ENCODE measurements around the gene LRBA. TPM values are rescaled to one million over a fixed set of nuclear protein-coding genes. Genes with fewer than 3 reads are reported as not detected.

LRBA gene
- polyA plus RNA-seq, 1 donor = 25.7 TPM

- no peak for DNase-seq
Measured at GRCh38 chr4:150482581-150482980, 532.5 kb downstream of the LRBA start.

GRCh38 chr4:150479657-150480056 lies 535.4 kb downstream of the LRBA start:
- peak; percentile 56 for DNase-seq

- no peak for DNase-seq
Measured at GRCh38 chr4:150477869-150478268, 537.2 kb downstream of the LRBA start.

- no peak for DNase-seq
Measured at GRCh38 chr4:150476776-150477175, 538.3 kb downstream of the LRBA start.

- DNase-seq = no peak
Measured at GRCh38 chr4:150475763-150476162, 539.3 kb downstream of the LRBA start.

- DNase-seq = no peak
Measured at GRCh38 chr4:150464523-150464922, 550.6 kb downstream of the LRBA start.

- no peak for DNase-seq
Measured at GRCh38 chr4:150462743-150463142, 552.3 kb downstream of the LRBA start.

- DNase-seq = no peak
Measured at GRCh38 chr4:150461957-150462356, 553.1 kb downstream of the LRBA start.

GRCh38 chr4:150457802-150458201 lies 557.3 kb downstream of the LRBA start:
- DNase-seq = no peak

GRCh38 chr4:150451883-150452282 lies 563.2 kb downstream of the LRBA start:
- no peak for DNase-seq

- no peak for DNase-seq
Measured at GRCh38 chr4:150447356-150447755, 567.7 kb downstream of the LRBA start.

- no peak for DNase-seq
Measured at GRCh38 chr4:150439451-150439933, 575.6 kb downstream of the LRBA start.

- DNase-seq = no peak
Measured at GRCh38 chr4:150436598-150437370, 578.3 kb downstream of the LRBA start.

GRCh38 chr4:150431221-150431620 lies 583.9 kb downstream of the LRBA start:
- no peak for DNase-seq

- DNase-seq = no peak
Measured at GRCh38 chr4:150425161-150425560, 589.9 kb downstream of the LRBA start.

GRCh38 chr4:150423503-150423902 lies 591.6 kb downstream of the LRBA start:
- no peak for DNase-seq

GRCh38 chr4:150423074-150423473 lies 592.0 kb downstream of the LRBA start:
- DNase-seq = no peak

GRCh38 chr4:150421612-150422011 lies 593.5 kb downstream of the LRBA start:
- no peak for DNase-seq

- DNase-seq = no peak
Measured at GRCh38 chr4:150419939-150420338, 595.1 kb downstream of the LRBA start.

- no peak for DNase-seq
Measured at GRCh38 chr4:150418757-150419410, 596.2 kb downstream of the LRBA start.

GRCh38 chr4:150415213-150415612 lies 599.9 kb downstream of the LRBA start:
- DNase-seq = no peak

- no peak for DNase-seq
Measured at GRCh38 chr4:150411520-150411919, 603.6 kb downstream of the LRBA start.

- DNase-seq = no peak
Measured at GRCh38 chr4:150402871-150403272, 612.2 kb downstream of the LRBA start.

GRCh38 chr4:150401083-150401687 lies 613.9 kb downstream of the LRBA start:
- no peak for DNase-seq
